Measurements from ENCODE around the gene BLNK. TPM values are rescaled to one million over a fixed set of nuclear protein-coding genes. Genes with fewer than 3 reads are reported as not detected.

Gene BLNK
- total and polyA plus RNA-seq, 2 of the 13 experiments (the other 11 are each of a cell fraction or from before 2014, with no cell fraction given) = not detected

DNA sequence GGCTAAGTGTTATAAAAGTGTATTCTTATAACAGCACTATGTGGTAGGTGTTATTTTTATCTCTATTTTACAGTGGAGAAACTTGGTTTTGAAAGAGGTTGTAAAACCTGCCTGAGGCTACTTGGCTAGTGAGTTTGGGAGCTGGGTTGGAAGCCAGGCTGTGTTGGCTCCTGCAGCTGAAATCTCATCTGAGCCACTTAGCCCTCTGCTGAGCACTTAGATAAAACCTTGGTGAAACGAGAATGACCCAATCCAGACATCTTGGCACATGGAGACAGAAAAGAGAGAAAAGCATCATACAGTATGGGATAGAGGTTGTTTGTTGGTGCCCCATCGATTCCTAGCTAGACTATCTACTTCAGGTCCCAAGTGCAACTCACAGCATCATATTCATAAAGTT, 37.4 kb downstream of the BLNK start:
- FAIRE-seq (no peak), ATAC-seq (no peak), DNase-seq (ENCODE audit: low spot score) (no peak)
- Histone ChIP-seq H2AFZ (ENCODE audit: low read length) (no peak overlapping the region), H3K27ac (ENCODE audit: extremely low read length, insufficient read depth, low read length) (no peak overlapping the region), H3K4me1 (ENCODE audit: insufficient read depth, low read length) (peaks cover 14% of the 10 kb centered on the region), H4K20me1 (ENCODE audit: insufficient read depth, low read length) (no peaks in the 10 kb centered on the region), H3K36me3 (replicated peaks in 1 of 2; ENCODE audit: control insufficient read depth in 1 of 2, insufficient read depth in 2 of 2, low read length in 2 of 2) (no peaks in the 10 kb centered on the region), H3K9ac (ENCODE audit: insufficient read depth, low read depth, low read length) (no peak overlapping the region), H3K9me3 (ENCODE audit: low read length) (no peaks in the 10 kb centered on the region), H3K4me2 (ENCODE audit: low read depth, low read length) (no peak overlapping the region), H3K27me3 (ENCODE audit: control insufficient read depth in 1 of 2, insufficient read depth in 2 of 2, low read length in 2 of 2) (no peaks in the 10 kb centered on the region), H3K79me2 (ENCODE audit: insufficient read depth, low read length) (no peaks in the 10 kb centered on the region), H3K4me3 (replicated peaks in 1 of 3; ENCODE audit: insufficient read depth in 1 of 3, low read depth in 2 of 3, low read length in 3 of 3) (no peak overlapping the region)
- intact Hi-C loops (cut with micrococcal nuclease; ENCODE audit: unreplicated experiment) (no loop called here), in situ Hi-C loops (cut with HindIII; ENCODE audit: extremely low pct_ligation_motif_present, low pct_unique_long_range_greater_than_20kb) (no loop called here)
- ChIA-PET CTCF (ENCODE audit: low intra/inter-chr PET ratio, low total read pairs) (no interaction called here), POLR2A (no interaction called here)
- WGBS (ENCODE audit: low lambda C conversion rate) = 50% methylated on average over 2 of the region's 2 CpGs
- no peak for TF ChIP-seq ATF5 (CRISPR knock-in tag; IDR thresholded peaks at IDR 0.05; ENCODE audit: low read depth)
- TF ChIP-seq, protein P1, sequence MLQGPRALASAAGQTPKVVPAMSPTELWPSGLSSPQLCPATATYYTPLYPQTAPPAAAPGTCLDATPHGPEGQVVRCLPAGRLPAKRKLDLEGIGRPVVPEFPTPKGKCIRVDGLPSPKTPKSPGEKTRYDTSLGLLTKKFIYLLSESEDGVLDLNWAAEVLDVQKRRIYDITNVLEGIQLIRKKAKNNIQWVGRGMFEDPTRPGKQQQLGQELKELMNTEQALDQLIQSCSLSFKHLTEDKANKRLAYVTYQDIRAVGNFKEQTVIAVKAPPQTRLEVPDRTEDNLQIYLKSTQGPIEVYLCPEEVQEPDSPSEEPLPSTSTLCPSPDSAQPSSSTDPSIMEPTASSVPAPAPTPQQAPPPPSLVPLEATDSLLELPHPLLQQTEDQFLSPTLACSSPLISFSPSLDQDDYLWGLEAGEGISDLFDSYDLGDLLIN (CRISPR knock-in tag; IDR thresholded peaks at IDR 0.05; ENCODE audit: borderline replicate concordance) = no peak
- TF ChIP-seq ZNF441 (CRISPR knock-in tag; IDR thresholded peaks at IDR 0.05; ENCODE audit: borderline replicate concordance) = no peak
- TF ChIP-seq, protein P2, sequence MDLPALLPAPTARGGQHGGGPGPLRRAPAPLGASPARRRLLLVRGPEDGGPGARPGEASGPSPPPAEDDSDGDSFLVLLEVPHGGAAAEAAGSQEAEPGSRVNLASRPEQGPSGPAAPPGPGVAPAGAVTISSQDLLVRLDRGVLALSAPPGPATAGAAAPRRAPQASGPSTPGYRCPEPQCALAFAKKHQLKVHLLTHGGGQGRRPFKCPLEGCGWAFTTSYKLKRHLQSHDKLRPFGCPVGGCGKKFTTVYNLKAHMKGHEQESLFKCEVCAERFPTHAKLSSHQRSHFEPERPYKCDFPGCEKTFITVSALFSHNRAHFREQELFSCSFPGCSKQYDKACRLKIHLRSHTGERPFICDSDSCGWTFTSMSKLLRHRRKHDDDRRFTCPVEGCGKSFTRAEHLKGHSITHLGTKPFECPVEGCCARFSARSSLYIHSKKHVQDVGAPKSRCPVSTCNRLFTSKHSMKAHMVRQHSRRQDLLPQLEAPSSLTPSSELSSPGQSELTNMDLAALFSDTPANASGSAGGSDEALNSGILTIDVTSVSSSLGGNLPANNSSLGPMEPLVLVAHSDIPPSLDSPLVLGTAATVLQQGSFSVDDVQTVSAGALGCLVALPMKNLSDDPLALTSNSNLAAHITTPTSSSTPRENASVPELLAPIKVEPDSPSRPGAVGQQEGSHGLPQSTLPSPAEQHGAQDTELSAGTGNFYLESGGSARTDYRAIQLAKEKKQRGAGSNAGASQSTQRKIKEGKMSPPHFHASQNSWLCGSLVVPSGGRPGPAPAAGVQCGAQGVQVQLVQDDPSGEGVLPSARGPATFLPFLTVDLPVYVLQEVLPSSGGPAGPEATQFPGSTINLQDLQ (CRISPR knock-in tag; IDR thresholded peaks at IDR 0.05) = no peak
- no peak for TF ChIP-seq ZNF883 (CRISPR knock-in tag; IDR thresholded peaks at IDR 0.05; ENCODE audit: not compliant biosample characterization)
- TF ChIP-seq ESRRA (CRISPR knock-in tag; IDR thresholded peaks at IDR 0.05; ENCODE audit: low read depth) = no peak
- TF ChIP-seq RARG (CRISPR knock-in tag; IDR thresholded peaks at IDR 0.05; ENCODE audit: low read depth) = no peak
- no TSS peak for BruUV-seq (replicated peaks)
